ENCODE measurements around the gene VTI1A.

GRCh38 chr10:112839928-112840654 is 393.1 kb downstream of the VTI1A start:
- TF ChIP-seq TAF1 (IDR thresholded peaks at IDR 0.05; ENCODE audit: borderline replicate concordance, low read depth, low read length) (no peak), POLR2AphosphoS5 (IDR thresholded peaks at IDR 0.05; ENCODE audit: low read depth, low read length) (no peak)

All from GM12892 (cell line).